NOMO-1 (cell line): Measurements from ENCODE around the gene BPI.
"Not testable (repeated sequence)": the region's sequence is repeated elsewhere in the genome, so short reads cannot be mapped to it uniquely, and the experiment has no call there.

Experiments used
- DNase-seq, 2 experiments: peaks; one replicate each; lab custom pipeline; 2025; ENCODE audit not compliant: unreplicated experiment in 2 of 2; lab: John Stamatoyannopoulos, UW

BPI gene

DNA sequence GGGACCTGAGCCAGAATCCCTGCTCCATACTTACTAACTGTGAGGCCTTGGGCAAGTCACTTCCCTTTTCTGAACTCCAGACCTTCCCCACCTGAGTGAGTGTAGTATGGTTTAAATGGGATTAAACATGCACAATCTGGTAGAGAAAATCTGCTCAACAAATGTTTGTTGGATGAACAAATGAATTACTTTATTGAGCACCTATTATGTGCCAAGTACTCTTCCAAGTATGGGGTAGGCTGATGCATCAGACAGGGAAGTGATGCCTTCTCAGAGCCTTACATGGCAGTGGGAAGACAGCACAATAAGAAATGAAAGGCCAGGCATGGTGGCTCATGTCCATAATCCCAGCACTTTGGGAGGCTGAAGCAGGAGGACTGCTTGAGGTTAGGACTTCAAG lies 27.3 kb downstream of the BPI start:
- no peak for DNase-seq

DNA sequence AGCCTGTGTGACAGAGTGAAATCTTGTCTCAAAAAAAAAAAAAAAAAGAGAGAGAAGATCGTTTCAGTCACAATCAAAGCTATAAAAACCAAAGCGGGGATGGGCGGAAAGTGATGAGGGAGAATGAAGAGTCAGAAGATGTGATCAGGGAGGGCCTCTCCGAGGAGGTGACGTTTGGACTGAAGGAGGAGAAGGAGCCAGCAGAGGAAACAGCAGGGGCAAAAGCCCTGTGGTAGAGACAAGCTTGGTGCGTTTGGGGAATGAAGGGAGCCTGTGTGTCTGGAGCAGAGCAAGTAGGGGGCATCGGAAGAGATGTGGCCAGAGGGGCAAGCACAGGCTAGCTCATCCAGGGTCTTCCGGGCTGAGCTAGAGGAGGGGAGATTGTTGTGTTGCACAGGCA lies 27.9 kb downstream of the BPI start:
- no peak for DNase-seq

DNA sequence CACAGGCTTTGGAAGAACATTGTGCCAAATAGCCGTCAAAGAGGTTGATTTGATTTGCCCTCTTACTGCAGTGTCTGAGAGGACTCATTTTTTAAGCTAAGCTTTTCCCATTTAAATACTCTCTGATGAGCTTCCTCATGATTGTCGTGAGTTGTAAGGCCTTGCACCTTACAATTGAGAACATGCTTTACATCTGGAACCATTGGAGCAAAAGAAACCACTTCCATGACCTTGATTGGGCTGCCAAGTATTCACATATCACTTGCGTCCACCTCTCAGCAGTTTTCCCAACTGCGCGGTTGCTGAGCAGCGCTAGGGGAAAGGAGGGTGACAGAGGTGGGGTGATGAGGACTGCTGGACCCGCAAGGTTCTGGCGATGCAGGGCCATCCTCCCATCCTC lies 30.1 kb downstream of the BPI start:
- no peak for DNase-seq

DNA sequence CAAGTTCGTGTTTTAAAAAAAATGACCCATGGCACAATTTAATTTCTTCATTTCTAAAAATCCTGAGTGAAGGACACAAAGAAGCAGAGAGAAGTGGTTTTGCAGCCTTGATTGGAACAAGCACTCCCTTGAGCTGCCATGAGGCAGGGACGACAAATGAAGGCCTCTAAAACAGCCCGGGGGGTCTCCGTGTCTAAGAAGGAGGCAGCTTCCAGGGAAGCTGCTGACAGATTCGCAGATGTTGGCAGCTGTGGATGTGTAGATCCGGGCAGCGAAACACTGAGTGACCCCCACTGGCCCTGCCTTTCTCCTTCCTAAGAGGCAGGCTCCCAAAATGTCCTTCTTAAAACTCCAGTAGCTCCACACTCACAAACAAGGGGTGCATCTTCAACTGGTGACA lies 32.8 kb downstream of the BPI start:
- DNase-seq = no peak

DNA sequence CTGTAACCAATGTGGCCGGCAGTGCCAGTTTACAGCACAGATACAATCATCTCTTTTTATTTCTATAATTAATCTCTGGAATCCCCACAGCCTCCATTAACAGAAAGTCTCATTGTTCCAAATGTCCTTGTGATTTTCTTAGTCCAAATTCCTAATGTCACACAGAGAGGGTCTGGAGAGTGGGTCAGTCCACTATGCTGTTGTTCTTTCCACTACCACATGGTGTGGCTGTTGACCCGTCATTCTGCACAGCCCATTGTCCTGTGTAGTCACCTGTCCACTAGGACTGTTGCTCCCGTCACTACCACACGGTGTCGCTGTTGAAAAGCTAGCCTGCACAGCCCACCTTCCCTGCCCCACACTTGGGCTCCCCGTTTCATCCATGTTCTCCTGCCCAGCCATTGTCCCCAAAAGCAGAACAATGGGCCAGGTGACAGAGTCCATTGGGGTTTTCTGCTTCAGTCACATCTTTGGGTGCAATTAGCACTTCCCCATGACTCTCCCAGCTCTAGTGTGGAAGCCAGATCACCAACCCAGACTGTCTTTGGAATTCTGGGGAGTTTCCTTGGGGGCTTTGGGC lies 33.7 kb downstream of the BPI start:
- DNase-seq = no peak

DNA sequence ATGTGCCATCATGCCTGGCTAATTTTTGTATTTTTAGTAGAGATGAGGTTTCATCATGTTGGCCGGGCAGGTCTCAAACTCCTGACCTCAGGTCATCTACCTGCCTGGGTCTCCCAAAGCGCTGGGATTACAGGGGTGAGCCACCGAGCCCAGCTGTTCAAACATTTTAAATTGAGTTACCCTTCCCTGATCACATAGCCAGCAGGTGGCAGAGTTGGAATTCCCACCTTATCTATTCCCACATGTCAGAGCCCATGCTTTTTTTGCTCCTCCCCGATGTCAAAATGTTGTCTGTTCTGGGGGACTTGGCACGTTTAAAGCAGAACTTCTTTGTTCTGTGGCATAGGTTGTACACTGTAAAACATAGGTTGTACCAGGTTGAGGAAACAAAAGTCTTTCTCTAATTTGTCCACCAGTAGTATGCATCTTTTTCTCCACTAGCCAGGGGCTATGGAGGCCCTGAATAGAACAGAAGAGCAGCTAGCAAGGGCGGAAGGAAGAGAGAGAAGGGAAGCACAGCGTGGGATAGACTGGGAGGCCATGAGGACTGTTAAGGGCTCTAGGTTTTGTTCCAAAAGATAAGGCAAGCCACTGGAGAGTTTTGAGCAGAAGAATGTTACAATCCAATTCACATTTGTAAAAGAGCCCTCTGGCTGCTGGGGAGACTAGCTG lies 35.0 kb downstream of the BPI start:
- no peak for DNase-seq

DNA sequence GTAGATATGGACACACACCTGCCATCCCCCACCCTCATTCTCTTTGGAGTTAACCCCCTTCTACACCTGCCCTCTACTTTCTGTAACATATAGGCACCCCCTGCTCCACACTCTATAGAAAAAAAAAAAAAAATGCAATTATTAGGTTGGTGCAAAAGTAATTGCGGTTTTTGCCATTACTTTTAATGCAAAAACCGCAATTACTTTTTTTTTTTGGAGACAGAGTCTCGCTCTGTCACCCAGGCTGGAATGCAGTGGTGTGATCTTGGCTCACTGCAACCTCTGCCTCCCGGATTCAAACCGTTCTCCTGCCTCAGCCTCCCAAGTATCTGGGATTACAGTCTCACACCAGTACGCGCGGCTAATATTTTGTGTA lies 35.6 kb downstream of the BPI start:
- not testable (repeated sequence) for DNase-seq

DNA sequence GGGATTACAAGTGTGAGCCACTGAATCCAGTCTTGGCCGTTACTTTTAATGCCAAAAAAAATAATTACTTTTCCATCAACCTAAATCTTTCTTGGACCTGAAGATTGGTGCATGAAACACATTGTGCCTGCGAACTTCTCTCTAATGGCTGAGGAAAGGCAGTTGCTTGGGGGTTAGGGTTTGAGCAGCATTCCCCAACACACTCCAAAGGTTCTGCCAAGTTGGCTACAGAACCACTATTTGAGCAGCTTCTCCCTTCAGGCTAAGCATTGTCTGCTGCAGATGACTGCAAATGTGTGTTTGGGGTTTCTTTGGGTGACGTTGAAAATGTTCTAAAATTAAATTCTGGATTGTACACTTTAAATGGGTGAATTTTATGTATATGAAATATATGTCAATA lies 36.0 kb downstream of the BPI start:
- no peak for DNase-seq

DNA sequence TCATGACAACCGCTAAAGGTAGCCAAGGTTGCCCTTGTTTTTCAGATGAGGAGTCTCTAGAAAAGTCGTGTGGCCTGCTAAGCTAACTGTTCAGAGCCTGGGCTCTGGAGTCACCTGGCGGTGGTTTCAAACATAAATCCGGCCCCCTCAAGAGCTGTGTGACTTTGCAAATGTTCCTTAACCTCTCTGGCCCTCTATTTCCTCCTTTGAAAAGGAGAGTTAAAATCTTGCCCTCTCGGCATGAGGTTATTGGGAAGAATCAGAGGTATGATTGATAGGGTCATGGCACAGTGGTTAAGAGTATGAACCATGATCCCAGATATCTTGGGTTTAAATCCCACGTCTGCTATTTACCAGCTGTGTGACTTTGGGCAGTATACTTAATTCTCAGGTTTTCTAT lies 36.7 kb downstream of the BPI start:
- DNase-seq = no peak

DNA sequence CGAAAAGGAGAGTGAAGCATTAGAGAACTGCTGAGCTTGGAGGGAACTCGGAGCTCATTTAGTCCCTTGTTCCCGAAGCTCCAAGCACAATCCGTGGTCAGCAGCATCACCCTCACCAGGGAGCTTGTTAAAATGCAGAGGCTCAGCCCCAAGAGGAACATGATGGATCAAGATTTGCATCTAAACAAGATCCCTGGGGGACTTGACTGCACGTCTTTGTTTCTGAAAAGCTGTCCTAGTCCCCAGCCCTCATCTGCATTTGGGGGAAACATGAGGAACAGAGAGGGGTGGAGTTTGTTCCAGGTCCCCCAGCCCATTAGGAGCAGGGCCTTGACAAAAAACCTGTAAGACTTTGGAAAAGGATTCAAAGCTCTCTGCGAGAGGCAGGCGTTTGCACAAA lies 38.3 kb downstream of the BPI start:
- no peak for DNase-seq

DNA sequence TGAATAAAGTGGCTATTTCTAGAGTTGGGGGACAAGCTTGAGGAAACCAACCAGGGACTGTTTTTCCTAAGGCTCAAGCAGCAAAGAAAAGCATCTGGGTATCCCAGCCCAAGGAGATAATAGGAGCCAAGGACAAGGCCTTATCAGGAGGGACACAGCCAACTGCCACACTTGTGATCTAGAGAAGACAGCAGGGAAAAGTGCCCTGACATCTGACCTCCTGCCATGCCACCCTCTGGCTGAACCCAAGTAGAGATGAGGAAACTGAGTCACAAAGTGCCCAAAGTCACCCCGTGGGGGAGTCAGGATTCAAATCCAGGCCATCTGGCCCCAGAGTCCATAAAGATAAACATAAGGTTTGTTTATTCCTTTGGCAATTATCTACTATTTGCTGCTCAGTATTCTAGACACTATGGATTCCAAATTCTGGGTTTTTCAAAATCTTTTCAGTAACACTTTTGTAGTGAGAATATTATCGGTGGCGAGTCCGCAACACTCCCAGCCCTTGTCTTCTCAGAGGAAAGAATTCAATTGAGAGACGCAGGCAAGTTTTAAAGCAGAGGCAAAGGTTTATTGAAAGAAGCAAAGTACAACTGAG lies 38.9 kb downstream of the BPI start:
- no peak for DNase-seq

DNA sequence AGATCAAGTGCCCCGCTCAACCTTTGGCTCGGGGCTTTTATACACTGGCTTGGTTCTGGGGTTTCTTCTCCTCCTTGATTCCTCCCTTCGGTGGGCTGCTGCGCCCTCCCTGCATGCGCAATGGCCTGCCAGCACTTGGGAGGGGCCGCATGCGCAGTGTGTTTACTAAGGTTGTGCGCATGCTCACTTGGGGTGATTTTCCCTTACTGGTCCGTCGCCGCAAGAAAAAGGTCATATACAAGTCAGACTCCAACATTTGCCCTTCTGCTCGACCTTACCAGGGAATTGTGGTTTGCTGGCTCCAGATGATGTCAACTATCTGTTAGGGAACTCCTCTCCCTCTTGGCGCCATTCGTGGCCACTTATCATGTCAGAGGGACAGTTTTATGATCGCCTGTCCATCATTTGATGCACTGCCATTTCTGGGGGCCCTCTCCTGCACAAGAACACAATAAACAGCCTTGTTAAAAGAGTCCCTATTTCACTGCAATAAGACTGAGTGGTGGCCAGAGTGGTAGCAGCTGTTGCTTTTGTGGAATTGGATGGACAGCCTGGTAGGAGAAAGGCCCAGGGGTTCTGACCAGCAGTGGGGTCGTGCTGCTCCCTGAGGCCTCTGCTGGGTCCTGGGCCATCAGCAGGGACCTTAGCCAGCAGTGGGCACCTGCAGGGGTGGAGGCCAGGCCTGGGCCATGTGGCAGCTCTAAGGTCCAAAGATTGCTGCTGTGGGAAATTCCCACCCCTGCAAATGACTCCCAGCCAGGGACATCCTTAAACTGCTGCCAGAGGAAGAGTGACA lies 39.6 kb downstream of the BPI start:
- no peak for DNase-seq

DNA sequence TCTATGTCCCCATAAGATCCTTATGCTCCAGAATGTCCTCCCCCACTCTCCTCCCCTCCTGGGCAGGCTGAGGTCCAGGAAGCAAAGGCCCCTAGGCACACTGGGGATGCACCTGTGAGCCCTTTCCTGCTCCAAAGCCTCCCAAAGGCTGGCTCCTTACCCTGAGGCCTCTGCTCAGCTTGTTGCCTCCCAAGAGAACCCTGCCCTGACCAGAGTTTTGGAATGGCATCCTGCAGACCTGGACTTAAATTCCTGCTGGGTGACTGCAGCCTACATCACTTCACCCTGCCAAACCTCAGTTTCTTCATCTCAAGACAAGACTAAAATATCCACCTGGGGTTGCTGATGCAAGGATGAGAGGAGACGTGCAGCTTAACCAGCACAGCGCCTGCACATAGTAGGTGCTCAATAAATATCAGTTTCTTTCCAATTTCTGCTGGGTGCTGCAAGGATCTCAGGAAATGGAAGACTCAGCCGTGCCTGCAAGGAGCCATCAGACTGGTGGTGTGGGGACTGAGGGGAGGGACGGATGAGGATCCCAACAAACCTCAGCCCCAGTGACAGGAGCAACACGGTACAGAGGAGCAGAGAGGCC lies 40.2 kb downstream of the BPI start:
- no peak for DNase-seq

DNA sequence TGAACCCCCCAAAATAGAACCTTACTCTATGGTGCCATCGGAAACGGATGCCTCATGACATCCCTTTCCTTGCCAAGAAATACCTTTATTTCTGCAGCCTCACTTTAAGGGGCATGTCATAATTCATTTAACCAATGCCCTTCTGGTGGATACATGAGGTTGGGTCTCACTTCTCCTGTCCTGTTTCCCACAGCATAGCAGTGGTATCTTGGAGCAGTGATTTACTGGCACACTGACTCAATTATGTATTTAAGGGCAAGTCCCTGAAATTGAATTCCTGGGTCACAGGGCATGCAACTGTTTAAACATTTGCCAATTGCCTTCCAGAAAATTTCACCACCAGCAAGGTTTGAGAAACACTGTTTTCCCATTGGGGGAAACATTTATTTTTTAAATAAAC lies 41.7 kb downstream of the BPI start:
- DNase-seq = no peak

DNA sequence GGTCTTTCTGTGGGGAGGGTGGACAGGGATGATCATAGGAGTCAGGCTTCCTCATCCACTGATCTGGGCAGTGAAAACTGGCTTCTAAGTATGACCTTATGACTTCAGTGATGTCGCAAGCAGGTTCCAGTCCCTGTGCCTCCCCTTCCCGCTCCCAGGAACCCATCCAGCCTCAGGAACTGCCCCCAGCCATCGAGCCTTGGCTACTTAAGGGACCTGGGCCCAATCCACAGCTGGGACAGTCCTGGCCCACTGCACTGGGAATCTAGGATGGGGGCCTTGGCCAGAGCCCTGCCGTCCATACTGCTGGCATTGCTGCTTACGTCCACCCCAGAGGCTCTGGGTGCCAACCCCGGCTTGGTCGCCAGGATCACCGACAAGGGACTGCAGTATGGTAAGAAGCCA lies 42.3 kb downstream of the BPI start, which contains the start of gene LBP:
Gene LBP (plus strand): TSS at position 236 of the 405 bp plus-strand sequence. CDS start 35 bp downstream, at position 271.
- no peak for DNase-seq

DNA sequence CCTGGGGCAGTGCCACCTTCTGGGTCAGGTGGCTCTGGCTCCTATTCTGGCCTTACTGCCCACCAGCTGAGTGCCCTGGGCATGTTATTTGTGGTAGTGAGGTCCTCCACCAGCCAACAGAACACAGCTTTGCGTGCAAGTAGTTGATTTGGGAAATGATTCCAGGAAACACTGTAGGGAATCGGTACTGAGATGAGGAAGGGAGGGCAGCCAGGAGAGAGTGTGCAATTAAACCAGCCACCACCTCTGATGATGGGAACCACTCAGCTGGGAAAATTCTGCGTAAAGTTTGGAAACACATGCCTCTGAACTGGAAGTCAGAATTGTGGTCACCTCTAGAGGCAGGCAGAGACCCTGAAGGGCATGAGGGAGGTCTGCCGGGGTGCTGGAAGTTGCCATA lies 42.8 kb downstream of the BPI start:
- no peak for DNase-seq

DNA sequence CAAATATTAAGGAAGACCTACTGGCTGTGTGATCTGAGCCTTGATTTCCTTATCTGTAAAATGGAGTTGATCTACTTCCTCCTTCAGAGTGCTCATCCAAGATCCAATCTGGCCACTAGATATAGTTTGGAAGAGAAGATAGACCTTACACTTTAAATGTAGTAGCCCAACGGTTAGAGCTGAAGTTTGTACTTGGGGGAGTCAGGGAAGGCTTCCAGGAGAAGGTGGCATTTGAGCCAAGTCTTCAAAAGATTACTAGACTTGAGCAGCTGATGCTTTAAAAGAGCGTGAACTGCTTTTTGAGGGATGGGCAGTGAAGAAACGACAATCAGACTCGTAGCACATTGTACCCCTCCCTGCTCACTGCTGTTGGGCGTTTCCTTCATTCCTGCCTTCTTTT lies 45.9 kb downstream of the BPI start:
- DNase-seq = no peak

DNA sequence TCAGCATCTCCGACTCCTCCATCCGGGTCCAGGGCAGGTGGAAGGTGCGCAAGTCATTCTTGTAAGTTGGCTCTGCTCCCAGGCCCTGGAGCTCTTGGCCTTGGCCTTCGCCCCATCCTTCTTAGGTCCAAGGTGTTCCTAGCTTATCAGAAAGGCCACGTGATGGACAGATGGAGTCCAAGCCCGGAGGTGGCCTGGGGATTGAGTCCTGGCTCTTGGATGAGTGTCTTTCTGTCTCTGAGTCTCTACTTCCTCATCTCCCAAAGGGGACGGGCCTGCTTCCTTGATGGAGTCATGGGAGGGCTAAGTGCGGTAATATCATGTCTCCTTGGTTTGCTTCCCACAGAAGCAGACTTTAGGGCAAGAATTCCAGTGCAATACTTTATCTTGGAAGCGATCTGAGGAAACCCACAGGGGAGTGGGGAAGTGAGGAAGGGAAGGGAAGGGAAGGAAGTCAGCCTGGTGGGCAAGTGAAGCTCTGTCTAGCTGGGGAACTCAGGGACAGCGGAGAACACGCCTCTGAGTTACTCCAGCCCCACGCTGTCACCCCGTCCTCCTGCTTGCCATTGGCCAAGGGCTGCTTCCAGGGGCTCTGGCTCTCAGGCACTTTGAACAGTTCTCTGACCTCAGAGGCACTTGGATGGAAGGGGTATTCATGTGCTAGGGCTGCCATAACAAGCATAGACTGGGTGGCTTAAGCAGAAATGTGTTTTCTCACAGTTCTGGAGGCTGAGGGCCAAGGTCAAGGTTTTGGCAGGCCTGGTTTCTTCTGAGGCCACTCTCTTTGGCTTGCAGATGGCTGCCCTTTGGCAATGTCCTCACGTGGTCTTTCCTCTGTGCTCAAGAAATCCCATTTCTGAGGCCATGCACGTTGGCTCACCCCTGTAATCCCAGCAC lies 47.2 kb downstream of the BPI start:
- DNase-seq = no peak

DNA sequence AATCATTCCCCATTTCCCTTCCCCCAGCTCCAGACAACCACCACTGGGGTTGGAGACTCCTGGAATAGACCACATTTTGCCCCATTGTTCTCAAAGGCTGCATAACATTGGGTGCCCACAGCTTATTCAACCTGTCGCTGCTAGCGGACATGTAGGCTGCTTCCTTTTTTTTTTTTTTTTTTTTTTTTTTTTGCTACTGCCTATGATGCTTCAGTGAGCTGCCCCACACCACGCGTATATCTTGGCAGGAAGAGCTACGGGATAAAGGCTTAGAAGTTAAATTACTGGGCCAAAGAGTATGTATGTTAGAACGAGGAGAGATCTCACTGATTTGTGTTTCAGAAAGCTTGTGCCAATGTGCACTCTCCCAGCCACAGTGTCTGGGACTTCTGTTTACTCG lies 49.4 kb downstream of the BPI start:
- no peak for DNase-seq

DNA sequence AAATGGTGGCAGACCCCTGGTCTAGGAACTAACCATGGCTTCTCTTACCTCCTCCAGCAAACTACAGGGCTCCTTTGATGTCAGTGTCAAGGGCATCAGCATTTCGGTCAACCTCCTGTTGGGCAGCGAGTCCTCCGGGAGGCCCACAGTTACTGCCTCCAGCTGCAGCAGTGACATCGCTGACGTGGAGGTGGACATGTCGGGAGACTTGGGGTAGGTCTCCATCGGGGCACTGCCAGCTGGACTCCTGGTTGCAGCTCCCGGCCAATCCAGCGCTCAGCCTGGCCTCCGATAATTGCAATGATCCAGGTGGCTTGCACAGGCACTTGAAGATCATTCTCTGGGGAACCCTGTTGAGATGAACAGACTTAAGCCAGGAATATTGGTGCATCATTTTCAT lies 50.3 kb downstream of the BPI start:
- DNase-seq = no peak
